Body of pancreas (tissue), 4 donors: Measurements from ENCODE around the gene ECHS1. TPM values are rescaled to one million over a fixed set of nuclear protein-coding genes. Genes with fewer than 3 reads are reported as not detected.
A peak's percentile ranks its signal among the peaks of the same experiment; 100 is the strongest.

Source experiments
- ATAC-seq: fragments of 150-250 bp; one replicate; pipeline ENCODE4 v1.9.1; 2016
- DNase-seq, 4 donors: peaks; one replicate each; pipeline ENCODE4 v3.0.0-alpha.2; 2019
- H3K27ac ChIP-seq, 4 donors: fragments of 200-600 bp; sonication (generic); 1 replicate in 3 of 4; 2 replicates in 1 of 4; pipeline versions ENCODE4 v1.5.1 to v1.6.1; 2016 to 2019; ENCODE audit warnings: mild to moderate bottlenecking in 1 of 4, mixed read lengths in 1 of 4, moderate library complexity in 1 of 4
- H3K27me3 ChIP-seq, 2 donors: fragments of 200-600 bp; sonication (generic); one replicate each; pipeline ENCODE4 v1.6.0; 2016; ENCODE audit warnings: mild to moderate bottlenecking in 1 of 2
- H3K36me3 ChIP-seq, 2 donors: fragments of 200-600 bp; sonication (generic); replicated peaks in 1 of 2; 2 replicates each; pipeline ENCODE4 v1.5.1; 2016; ENCODE audit warnings: low read depth in 2 of 2; ENCODE audit not compliant: insufficient read depth in 1 of 2
- H3K4me1 ChIP-seq: fragments of 200-600 bp; sonication (generic); one replicate; pipeline ENCODE4 v1.6.0; 2016
- H3K4me3 ChIP-seq, 2 donors: fragments of 200-600 bp; sonication (generic); 1 replicate in 1 of 2; 2 replicates in 1 of 2; pipeline ENCODE4 v1.5.1; 2016 to 2019
- H3K9me3 ChIP-seq, 3 donors: fragments of 200-600 bp; sonication (generic); 1 replicate in 2 of 3; 2 replicates in 1 of 3; pipeline ENCODE4 v1.5.1; 2016
- POLR2A ChIP-seq, 3 donors: fragments of 450-650 bp; IDR thresholded peaks; one replicate each; pipeline ENCODE4 v1.6.1; 2016; ENCODE audit warnings: antibody characterized with exemption in 3 of 3, mild to moderate bottlenecking in 2 of 3
- WGBS, 2 donors: methylation state at CpG; one replicate each; pipeline ENCODE4 v1.1.5; 2017; 5-methylcytosine and 5-hydroxymethylcytosine counted together
- intact Hi-C: fragments of 100-400 bp; cut with DNase I; formaldehyde crosslinking; loops from one replicate; pipeline ENCODE4 v1.15.1; 2023
- total RNA-seq, 2 donors: library from RNA; depleted of rRNA; stranded (reverse); fragments of >200 nt; gene quantifications; one replicate each; pipeline ENCODE4 v1.1.0, GENCODE V29; 2016
- TF ChIP-seq, protein P1 (sequence below), 7 experiments: fragments of 450-650 bp in 4 of 7; fragments of 200-600 bp in 3 of 7; sonication (generic) in 3 of 7; IDR thresholded peaks; one replicate each; pipeline ENCODE4 v1.5.1; 2016 to 2019; ENCODE audit warnings: antibody characterized with exemption in 7 of 7

ECHS1 gene
- total RNA-seq, 2 donors from 2014 or later = 44.4 to 71.9 TPM

DNA sequence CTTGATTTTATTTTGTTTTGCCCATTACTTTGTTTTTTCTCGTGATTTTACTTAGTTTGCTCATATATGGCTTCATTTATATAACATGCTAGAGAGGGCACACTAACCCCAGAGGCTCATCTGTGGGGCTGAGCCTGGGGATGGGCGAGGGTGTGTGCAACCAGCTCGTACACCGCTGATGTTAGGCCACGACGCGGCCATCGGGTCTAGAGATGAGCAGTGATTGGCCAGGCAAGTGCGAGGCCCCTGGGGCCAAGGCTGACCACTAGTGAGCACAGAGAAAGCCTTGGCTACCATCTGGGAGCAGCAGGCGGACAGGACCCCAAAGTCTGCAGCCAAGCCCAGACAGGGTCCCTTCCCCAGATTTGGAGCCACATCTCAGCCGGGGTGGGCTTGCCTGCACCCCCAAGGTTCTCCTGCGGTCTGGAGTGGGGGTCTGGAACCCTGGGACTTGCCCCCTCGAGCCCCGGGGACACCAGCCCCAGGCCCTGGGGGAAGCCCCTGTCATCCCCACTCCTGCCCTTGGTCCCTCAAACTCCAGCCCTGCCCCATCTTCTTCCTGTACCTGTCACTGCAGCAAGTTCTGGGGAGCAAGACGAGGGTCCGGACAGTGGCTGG is 19.1 kb downstream of the ECHS1 start:
- intact Hi-C loops = no loop called here
- TF ChIP-seq, protein P1, sequence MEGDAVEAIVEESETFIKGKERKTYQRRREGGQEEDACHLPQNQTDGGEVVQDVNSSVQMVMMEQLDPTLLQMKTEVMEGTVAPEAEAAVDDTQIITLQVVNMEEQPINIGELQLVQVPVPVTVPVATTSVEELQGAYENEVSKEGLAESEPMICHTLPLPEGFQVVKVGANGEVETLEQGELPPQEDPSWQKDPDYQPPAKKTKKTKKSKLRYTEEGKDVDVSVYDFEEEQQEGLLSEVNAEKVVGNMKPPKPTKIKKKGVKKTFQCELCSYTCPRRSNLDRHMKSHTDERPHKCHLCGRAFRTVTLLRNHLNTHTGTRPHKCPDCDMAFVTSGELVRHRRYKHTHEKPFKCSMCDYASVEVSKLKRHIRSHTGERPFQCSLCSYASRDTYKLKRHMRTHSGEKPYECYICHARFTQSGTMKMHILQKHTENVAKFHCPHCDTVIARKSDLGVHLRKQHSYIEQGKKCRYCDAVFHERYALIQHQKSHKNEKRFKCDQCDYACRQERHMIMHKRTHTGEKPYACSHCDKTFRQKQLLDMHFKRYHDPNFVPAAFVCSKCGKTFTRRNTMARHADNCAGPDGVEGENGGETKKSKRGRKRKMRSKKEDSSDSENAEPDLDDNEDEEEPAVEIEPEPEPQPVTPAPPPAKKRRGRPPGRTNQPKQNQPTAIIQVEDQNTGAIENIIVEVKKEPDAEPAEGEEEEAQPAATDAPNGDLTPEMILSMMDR (IDR thresholded peaks at IDR 0.05) = no peak
- no peak for TF ChIP-seq POLR2A (IDR thresholded peaks at IDR 0.05)
- H3K4me1 ChIP-seq = peaks cover 27% of the 10 kb centered on the region
- no peaks in the 10 kb centered on the region for H3K36me3 ChIP-seq
- ATAC-seq (no peak), DNase-seq (no peak)
- H3K27me3 ChIP-seq = no peaks in the 10 kb centered on the region
- WGBS, 2 donors = 83 to 90% methylated on average over 11 to 15 of the region's 16 CpGs
- H3K4me3 ChIP-seq = no peak overlapping the region
- H3K27ac ChIP-seq = no peak overlapping the region
- no peaks in the 10 kb centered on the region for H3K9me3 ChIP-seq

DNA sequence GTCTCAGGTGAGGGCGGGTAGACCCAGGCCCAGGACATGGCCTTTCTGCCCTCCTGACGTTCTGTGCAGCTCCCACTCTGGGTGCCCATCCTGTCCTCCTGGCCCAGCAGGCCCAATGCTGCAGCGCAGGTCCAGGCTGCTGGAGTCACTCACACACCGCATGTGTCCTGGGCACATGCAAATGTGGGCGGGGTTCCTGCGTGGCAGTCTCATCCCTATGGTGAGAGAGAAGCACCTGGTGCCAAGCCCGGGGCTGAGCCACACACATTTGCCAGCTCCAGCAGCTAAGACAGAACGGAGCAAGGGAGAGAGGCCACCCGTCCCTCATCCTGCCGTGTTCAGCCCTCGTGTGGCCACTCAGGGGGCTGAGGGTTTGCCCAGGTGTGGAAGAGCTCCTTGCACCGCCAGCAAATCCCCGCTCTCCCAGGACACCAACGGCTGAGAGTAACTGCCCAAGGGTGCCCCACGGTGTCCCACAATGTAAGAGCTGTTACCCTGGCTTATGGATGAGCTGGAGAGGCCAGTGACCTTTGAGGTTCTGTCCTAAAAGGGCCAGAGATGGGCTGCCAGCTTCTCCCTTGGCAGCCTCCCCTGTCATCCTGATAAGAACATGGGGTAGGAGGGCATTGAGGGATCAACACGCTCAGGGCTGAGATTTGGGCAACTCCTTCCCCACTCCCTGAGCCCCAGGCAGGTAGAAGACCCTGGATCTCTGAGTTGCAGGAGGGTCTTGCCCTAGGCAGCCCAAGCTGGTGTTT is 19.8 kb downstream of the ECHS1 start:
- 60 to 65% methylated on average over 5 to 16 of the region's 16 CpGs for WGBS, 2 donors
- ATAC-seq = no peak
- peak in 1 of 4 donors; percentile 62 for DNase-seq

DNA sequence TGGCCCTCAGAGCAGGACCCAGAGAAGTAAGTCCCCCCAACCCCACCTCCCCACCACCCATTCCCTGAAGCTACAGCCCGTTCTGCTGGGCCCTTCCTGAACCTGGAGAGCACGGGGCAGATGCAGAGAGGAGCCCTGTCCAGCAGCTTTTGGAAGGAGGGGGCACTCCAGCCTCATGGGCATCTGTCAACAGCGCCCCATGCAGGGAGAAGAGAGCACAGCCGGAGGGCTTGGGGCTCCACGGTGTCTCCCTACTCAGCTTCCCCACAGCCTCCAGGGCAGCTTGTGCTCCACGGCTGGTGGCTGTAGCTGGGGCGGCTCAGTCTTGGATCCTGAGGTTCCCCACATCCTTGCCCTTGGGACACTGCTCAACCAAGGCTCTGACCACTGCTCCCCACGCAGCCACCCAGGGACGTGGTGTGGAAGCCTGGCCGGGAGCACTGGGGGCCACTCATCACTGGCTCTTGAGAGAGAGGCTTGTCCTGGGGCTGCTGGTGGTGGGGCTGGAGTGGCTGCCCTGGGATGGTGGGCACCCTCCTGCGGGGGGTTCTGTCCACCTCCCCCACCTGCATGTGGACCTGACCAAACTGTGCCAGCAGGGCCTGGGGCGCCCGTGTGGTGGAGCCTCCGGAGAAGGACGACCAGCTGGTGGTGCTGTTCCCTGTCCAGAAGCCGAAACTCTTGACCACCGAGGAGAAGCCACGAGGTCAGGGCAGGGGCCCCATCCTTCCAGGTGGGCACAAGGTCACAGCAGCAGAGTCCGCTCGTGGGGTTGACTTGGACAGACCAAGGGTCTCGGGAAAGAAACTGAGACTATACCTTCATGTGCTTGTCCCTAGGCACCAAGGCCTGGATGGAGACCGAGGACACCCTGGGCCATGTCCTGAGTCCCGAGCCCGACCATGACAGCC is 21.5 kb downstream of the ECHS1 start:
- H3K27ac ChIP-seq = no peak overlapping the region
- no peaks in the 10 kb centered on the region for H3K9me3 ChIP-seq
- H3K36me3 ChIP-seq = no peaks in the 10 kb centered on the region
- WGBS, 2 donors = 57 to 65% methylated on average over 12 to 24 of the region's 24 CpGs
- peaks cover 5% of the 10 kb centered on the region for H3K4me1 ChIP-seq
- DNase-seq (no peak), ATAC-seq (no peak)
- H3K4me3 ChIP-seq = no peak overlapping the region
- H3K27me3 ChIP-seq = no peaks in the 10 kb centered on the region
- TF ChIP-seq, protein P1 (IDR thresholded peaks at IDR 0.05) = no peak
- TF ChIP-seq POLR2A (IDR thresholded peaks at IDR 0.05) = no peak
- intact Hi-C loops = no loop called here

More for the DNA sequence above, 19.8 kb downstream of the ECHS1 start:
- Histone ChIP-seq H3K27me3 (no peaks in the 10 kb centered on the region), H3K36me3 (no peaks in the 10 kb centered on the region), H3K4me3 (no peak overlapping the region), H3K27ac (no peak overlapping the region), H3K4me1 (peaks cover 20% of the 10 kb centered on the region), H3K9me3 (no peaks in the 10 kb centered on the region)
- intact Hi-C loops = no loop called here
- TF ChIP-seq, protein P1 (IDR thresholded peaks at IDR 0.05) = no peak
- no peak for TF ChIP-seq POLR2A (IDR thresholded peaks at IDR 0.05)

DNA sequence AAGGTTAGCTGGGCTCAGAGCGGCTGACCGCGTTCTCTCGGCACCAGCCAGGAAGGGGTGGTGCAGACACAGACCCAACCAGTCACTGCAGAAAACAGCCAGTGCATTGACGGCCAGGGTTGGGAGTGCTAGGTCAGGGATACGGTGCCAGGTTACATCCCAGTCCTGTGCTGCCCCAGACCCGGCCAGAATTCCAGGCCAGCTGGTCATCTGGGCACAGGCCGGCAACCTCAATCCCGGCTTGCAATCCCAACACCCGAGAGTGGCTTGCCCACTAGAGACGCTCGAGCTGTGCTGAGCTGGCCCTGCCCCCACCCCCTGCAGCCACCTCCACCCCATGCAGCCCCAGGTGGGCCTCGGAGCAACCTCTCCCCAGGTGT is 22.2 kb downstream of the ECHS1 start:
- Histone ChIP-seq H3K4me3 (no peak overlapping the region), H3K27me3 (no peaks in the 10 kb centered on the region), H3K4me1 (no peaks in the 10 kb centered on the region), H3K9me3 (no peaks in the 10 kb centered on the region), H3K27ac (no peak overlapping the region), H3K36me3 (no peaks in the 10 kb centered on the region)
- WGBS, 2 donors = 68% methylated on average over 13 of the region's 13 CpGs; no CpG with 5 or more reads in 1 of the 2 donors
- DNase-seq = no peak
- TF ChIP-seq POLR2A (IDR thresholded peaks at IDR 0.05) = no peak
- TF ChIP-seq, protein P1 (IDR thresholded peaks at IDR 0.05) = no peak
- no peak for ATAC-seq
- intact Hi-C loops = no loop called here
